ENCODE measurements around the gene TOR4A.

TOR4A gene

GRCh38 chr9:137301081-137301947 is 23.8 kb downstream of the TOR4A start:
- Mint-ChIP-seq H3K27me3 (peaks cover 29% of the 10 kb centered on the region), H3K27ac (no peak overlapping the region)

DNA sequence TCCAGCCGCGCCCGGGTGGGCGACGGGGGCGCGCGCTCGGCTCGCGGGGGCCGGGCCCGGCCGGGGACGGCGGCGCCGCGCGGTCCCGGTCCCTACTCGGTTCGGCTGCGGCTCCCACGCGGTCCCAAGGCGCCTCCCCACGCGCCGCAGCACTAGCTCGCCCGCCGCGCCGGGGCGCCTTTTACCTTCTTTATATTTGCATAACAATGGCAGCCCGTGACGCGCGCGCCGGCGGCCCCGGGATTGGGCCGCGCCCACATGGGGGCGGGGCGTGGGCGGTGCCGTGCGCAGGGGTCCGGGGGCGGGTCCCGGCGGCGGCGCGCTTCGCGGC is 24.6 kb downstream of the TOR4A start, which contains the start of gene NRARP:
TSS of gene NRARP (minus strand) at position 154 of the 331 bp plus-strand sequence. CDS start 343 bp downstream, outside the sequence.
- Mint-ChIP-seq H3K4me1 (ENCODE audit: low read depth) (peaks cover 19% of the 10 kb centered on the region), H3K27me3 (peaks cover 21% of the 10 kb centered on the region), H3K9me3 (no peaks in the 10 kb centered on the region), H3K27ac (no peak within 1 kb of the TSS), H3K36me3 (ENCODE audit: low read depth) (no peaks in the 10 kb centered on the region), H3K4me3 (peak within 1 kb of the TSS; percentile 73)

More at GRCh38 chr9:137301081-137301947, 23.8 kb downstream of the TOR4A start:
- Mint-ChIP-seq H3K4me1 (ENCODE audit: low read depth) (peaks cover 18% of the 10 kb centered on the region), H3K36me3 (ENCODE audit: low read depth) (no peaks in the 10 kb centered on the region), H3K9me3 (no peaks in the 10 kb centered on the region), H3K4me3 (peak overlapping the region; percentile 80)

GRCh38 chr9:137302449-137303150 is 25.1 kb downstream of the TOR4A start:
- Mint-ChIP-seq H3K4me1 (ENCODE audit: low read depth) (peaks cover 24% of the 10 kb centered on the region), H3K27ac (no peak overlapping the region), H3K9me3 (no peaks in the 10 kb centered on the region), H3K4me3 (peak overlapping the region; percentile 39), H3K36me3 (ENCODE audit: low read depth) (no peaks in the 10 kb centered on the region), H3K27me3 (peaks cover 17% of the 10 kb centered on the region)

GRCh38 chr9:137303151-137303892 is 25.8 kb downstream of the TOR4A start:
- H3K27me3 Mint-ChIP-seq: peaks cover 17% of the 10 kb centered on the region
- peaks cover 25% of the 10 kb centered on the region for H3K4me1 Mint-ChIP-seq (ENCODE audit: low read depth)
- no peaks in the 10 kb centered on the region for H3K36me3 Mint-ChIP-seq (ENCODE audit: low read depth)
- no peaks in the 10 kb centered on the region for H3K9me3 Mint-ChIP-seq
- H3K27ac Mint-ChIP-seq: no peak overlapping the region
- peak overlapping the region; percentile 39 for H3K4me3 Mint-ChIP-seq

DNA sequence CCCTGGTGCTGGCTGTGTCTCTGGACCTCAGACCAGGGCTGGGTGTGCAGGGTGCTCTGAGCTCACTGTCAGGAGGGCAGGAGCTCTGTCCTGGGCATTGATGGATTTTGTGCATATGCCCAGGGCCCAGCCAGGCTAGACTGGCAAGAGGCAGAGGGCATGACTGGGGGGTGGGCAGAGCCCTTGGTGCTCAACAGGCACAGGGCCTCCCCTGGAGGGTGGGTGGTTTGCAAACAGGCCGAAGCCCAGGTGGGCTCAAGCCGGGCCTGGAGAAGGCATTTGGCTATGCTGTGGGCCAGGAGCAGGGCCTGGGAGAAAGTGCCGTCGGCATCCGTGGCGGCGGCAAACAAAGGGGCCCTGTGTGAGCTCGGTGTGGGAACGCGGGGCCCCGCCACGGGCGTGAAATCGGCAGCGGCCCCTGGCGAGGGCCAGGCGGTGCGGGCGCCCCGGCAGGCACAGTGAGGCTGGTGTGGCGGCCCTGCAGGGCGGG is 26.4 kb downstream of the TOR4A start:
- Mint-ChIP-seq H3K4me3 (no peak overlapping the region), H3K9me3 (no peaks in the 10 kb centered on the region), H3K4me1 (ENCODE audit: low read depth) (peaks cover 25% of the 10 kb centered on the region), H3K36me3 (ENCODE audit: low read depth) (no peaks in the 10 kb centered on the region), H3K27me3 (peaks cover 11% of the 10 kb centered on the region), H3K27ac (no peak overlapping the region)

DNA sequence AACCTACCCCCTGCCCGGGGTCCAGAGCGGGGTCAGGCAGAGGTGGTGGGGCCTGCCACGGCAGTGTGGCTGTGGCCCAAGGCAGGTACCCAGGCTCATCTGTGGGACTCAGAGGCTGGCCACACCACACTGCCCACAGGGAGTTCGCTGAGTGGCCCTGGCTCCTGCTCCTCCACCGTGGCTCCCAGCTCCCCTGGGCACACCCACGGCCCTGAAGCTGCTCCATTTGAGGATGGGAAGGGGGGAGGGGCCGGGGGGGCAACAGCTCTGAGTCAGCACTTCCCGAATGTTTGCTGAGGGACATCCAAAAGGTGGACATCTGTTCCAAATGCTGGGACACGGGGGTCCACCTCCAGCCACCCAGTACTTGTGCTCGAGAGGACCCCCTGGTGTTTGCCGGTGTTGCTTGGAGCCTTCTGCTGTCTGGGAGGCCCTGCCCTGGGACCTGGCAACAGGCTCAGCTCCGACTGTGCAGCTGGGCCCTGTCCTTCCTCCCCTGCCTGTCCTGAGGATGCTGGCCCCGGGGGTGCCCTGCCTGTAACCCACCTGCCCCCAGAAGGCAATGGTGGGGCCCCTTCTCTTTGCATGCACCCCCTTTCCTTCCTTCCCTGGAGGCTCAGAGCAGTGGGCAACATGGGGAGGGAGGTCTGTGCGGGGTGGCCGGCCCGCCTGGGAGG is 27.0 kb downstream of the TOR4A start:
- H3K27ac Mint-ChIP-seq: no peak overlapping the region
- H3K9me3 Mint-ChIP-seq: no peaks in the 10 kb centered on the region
- H3K36me3 Mint-ChIP-seq (ENCODE audit: low read depth): no peaks in the 10 kb centered on the region
- H3K4me1 Mint-ChIP-seq (ENCODE audit: low read depth): peaks cover 25% of the 10 kb centered on the region
- H3K27me3 Mint-ChIP-seq: peaks cover 9% of the 10 kb centered on the region
- no peak overlapping the region for H3K4me3 Mint-ChIP-seq

DNA sequence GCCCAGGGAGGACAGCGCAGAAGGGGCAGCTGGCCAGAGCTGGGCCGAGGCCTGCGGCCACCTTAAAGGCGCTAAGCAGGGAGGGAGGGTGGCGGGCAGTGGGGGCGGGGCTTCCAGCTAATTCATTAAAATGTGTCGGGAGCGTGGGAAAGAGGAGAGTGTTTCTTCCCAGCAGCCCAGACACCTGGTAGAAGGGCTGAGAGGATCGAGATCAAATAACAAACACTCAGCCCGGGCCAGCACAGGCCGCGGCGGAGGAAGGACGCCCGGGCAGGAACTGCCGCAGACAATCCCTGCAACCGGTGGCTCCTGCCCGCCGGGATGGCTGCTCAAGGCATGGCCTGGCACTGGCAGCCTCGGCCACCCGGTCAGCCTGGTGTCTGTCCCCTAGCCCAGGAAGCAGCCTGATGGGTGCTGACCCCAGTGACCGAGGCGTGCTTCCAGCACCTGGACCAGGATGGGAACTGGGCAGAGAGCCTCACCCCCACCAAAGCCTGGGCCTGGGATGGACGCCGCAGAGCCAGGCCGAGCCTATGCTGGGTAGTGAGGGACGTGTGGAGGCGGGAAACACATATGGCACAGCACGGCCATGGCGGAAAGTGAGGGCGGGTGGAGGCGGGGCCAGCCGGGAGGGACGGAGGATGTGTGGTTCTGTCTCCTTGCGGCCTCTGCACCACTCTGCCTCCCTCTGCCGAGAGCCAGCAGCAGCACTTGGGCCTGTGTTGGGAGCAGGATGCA is 27.7 kb downstream of the TOR4A start:
- H3K4me3 Mint-ChIP-seq: no peak overlapping the region
- peaks cover 21% of the 10 kb centered on the region for H3K4me1 Mint-ChIP-seq (ENCODE audit: low read depth)
- H3K27ac Mint-ChIP-seq: no peak overlapping the region
- H3K9me3 Mint-ChIP-seq: no peaks in the 10 kb centered on the region
- no peaks in the 10 kb centered on the region for H3K36me3 Mint-ChIP-seq (ENCODE audit: low read depth)
- H3K27me3 Mint-ChIP-seq: peaks cover 4% of the 10 kb centered on the region

DNA sequence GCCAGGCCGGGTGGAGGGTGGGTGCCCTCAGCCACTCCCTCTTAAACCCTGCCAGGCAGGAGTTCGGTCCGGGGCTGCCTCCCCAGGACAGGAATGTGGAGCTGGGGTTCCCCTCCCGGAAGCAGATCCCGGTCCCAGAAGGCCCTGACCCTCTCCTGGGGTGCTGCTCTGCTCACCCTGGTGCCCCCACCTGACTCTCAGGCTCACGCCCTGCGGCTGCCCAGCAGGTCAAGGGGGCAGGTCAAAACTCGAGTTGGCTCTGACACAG is 28.2 kb downstream of the TOR4A start:
- H3K27ac Mint-ChIP-seq: no peak overlapping the region
- no peaks in the 10 kb centered on the region for H3K9me3 Mint-ChIP-seq
- no peak overlapping the region for H3K4me3 Mint-ChIP-seq
- H3K4me1 Mint-ChIP-seq (ENCODE audit: low read depth): peaks cover 20% of the 10 kb centered on the region
- peaks cover 2% of the 10 kb centered on the region for H3K27me3 Mint-ChIP-seq
- H3K36me3 Mint-ChIP-seq (ENCODE audit: low read depth): no peaks in the 10 kb centered on the region

DNA sequence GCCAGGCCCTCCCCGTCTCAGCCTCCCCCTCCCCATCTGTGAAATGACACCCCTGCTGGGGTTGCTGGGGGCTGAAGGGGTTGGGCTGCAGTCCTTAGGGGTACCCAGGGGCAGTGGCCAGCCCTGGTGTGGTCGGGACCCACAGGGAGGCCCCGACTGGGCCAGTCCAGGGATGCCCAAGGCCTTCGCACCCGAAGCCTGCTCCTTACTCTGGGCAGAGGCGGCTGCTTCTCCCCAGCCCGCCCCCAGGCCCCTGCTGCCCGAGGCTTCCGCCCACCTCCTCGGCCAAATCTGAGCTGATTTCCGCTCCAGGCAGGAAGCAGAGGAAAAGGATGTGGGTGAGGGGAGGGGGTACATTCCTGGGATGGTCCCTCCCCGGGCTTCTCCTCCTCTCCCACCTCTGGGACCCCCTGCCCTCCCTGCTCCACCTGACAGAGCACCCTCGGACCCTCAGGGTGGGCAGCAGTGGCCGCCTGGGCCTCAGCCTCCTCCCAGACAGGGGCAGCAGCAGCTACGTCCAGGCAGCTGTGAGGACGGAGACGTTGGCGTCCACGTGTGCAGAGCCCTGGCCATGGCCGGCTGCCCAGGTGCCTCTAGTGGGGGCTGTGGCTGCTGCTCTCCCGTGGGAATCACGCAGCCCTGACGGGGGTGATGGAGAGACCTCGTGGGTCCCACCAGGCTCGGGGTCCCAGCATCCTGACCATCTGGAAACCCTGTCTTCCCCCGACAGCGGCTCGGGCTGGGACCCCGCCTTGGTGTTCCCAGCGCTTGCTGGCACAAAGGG is 28.7 kb downstream of the TOR4A start:
- Mint-ChIP-seq H3K9me3 (no peaks in the 10 kb centered on the region), H3K27ac (no peak overlapping the region), H3K36me3 (ENCODE audit: low read depth) (no peaks in the 10 kb centered on the region), H3K4me3 (no peak overlapping the region), H3K27me3 (no peaks in the 10 kb centered on the region), H3K4me1 (ENCODE audit: low read depth) (peaks cover 17% of the 10 kb centered on the region)

- no peak overlapping the region for H3K27ac Mint-ChIP-seq
Observed at GRCh38 chr9:137306850-137307254, 29.3 kb downstream of the TOR4A start.

DNA sequence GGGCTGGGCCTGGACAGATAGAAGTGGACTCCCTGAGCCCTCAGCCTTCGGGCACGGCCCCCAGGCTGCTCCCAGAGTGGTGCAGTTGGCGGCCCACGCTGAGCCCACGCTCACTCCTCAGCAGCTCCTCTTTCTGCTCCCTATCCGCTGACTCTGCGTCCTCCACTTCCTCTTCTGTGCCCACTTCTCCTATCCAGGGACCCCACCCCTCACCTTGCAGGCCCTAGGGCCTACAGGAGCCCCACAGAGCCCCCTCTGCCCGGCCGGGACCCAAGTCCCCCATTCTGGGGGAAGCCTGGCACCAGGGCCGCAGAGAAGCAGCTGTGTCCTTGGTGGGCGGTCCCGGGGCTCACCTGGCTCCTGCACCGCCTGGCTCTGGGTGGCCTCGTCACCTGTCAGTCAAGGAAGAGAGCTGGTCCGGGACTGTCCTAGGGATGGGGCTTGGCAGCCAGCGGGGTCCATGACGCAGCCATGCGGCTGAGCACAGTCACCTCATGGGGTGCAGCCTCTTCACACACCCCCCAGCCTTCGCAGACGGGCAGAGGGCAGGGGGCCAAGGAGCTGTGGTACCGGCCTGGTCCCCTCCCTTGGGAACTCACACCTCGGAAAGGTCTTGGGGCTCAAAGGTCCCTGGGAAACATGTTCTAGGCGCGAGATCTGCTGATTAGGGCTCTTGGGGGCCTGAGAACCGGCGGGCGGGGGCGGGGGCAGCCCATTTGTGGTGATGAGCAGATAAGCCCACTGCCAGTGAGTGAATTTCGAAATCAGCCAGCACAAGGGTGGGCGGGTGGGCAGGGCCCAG is 29.9 kb downstream of the TOR4A start:
- no peaks in the 10 kb centered on the region for H3K27me3 Mint-ChIP-seq
- H3K4me3 Mint-ChIP-seq: no peak overlapping the region
- no peak overlapping the region for H3K27ac Mint-ChIP-seq
- H3K9me3 Mint-ChIP-seq: no peaks in the 10 kb centered on the region
- H3K36me3 Mint-ChIP-seq (ENCODE audit: low read depth): no peaks in the 10 kb centered on the region
- peaks cover 17% of the 10 kb centered on the region for H3K4me1 Mint-ChIP-seq (ENCODE audit: low read depth)

More at GRCh38 chr9:137306850-137307254, 29.3 kb downstream of the TOR4A start:
- Mint-ChIP-seq H3K36me3 (ENCODE audit: low read depth) (no peaks in the 10 kb centered on the region), H3K27me3 (no peaks in the 10 kb centered on the region), H3K4me1 (ENCODE audit: low read depth) (peaks cover 17% of the 10 kb centered on the region), H3K4me3 (no peak overlapping the region), H3K9me3 (no peaks in the 10 kb centered on the region)

DNA sequence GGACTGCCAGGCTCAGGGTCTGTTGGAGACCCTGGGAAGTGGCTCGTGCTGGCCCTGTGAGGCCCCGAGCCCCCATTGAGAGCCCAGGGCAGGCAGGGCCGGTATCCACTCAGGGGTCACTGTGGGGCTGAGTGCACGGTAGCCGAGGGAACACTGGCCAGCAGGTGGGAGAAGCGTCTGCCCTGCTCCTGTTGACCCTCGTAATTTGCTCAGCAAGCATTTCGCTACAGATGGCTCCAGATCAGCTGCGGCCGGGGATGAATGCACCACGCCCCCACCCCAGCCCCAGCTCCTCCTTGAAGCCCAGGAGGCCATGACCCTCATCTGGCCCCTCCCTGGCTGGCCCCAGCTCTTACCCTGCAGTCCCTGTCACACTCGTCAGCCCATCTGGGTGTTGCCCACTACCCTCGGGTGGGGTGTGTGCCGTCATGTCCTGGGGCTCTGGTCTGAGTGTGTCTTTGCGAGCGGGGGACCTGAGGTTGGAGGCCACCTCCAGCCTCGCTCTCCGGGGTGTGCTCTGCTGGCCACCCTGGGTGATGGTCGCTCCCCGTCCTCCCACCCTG is 30.6 kb downstream of the TOR4A start:
- H3K4me3 Mint-ChIP-seq: no peak overlapping the region
- no peaks in the 10 kb centered on the region for H3K9me3 Mint-ChIP-seq
- no peaks in the 10 kb centered on the region for H3K27me3 Mint-ChIP-seq
- peaks cover 17% of the 10 kb centered on the region for H3K4me1 Mint-ChIP-seq (ENCODE audit: low read depth)
- H3K36me3 Mint-ChIP-seq (ENCODE audit: low read depth): no peaks in the 10 kb centered on the region
- no peak overlapping the region for H3K27ac Mint-ChIP-seq

All from stimulated activated naive CD8-positive, alpha-beta T cell treated with anti-CD3 and anti-CD28 coated beads, Interleukin-15, Interleukin-2, amounts not matched to agents 100 ng/mL and 50 ng/mL, for 24 hours (primary cell).